ENCODE measurements around the gene DISP1.
"Not testable (repeated sequence)": the region's sequence is repeated elsewhere in the genome, so short reads cannot be mapped to it uniquely, and the experiment has no call there.

DISP1 gene

DNA sequence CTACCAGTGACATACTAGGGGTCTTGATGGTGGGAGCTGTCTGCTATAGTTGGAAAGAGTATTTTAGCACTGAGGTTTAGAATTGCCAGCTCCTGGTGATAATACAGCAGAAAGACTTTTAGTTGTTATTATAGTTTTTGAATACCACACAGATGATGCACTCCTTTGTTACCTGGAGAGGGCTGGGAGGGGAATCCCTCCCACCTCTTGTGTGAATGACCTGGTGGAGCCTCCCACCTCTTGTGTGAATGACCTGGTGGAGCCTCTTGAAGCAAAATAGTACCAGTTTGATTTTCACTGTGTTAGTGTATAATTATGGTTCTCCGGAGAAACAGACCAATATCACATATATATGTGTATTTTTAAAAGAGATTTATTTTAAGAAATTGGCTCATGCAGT, 3.3 kb downstream of the DISP1 start:
- DNase-seq, result no peak
- TF ChIP-seq GATA1 (IDR thresholded peaks at IDR 0.05; ENCODE audit: low read depth, low read length) (no peak), POLR2A (IDR thresholded peaks at IDR 0.05; ENCODE audit: low read length) (no peak)

- DNase-seq, result no peak
- TF ChIP-seq POLR2A (IDR thresholded peaks at IDR 0.05; ENCODE audit: low read length) (no peak), GATA1 (IDR thresholded peaks at IDR 0.05; ENCODE audit: low read depth, low read length) (no peak)
These were observed 5.4 kb downstream of the DISP1 start for GRCh38 chr1:222820171-222820712.

DNA sequence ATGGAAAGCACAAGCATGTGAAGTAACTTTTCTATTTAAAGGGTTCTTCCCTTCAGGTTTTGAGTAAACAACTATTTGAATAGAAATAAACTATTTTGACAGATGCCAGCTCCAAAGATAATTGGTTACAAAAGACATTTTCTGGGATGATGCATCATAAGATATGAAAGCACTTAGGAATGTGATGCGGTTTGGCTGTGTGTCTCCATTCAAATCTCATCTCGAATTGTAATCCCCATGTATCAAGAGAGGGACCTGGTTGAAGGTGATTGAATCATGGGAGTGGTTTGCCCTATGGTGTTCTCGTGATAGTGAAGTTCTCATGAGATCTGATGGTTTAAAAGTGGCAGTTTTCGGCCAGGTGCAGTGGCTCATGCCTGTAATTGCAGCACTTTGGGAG, 6.4 kb downstream of the DISP1 start:
- no peak for DNase-seq
- TF ChIP-seq POLR2A (IDR thresholded peaks at IDR 0.05; ENCODE audit: low read length) (no peak), GATA1 (IDR thresholded peaks at IDR 0.05; ENCODE audit: low read depth, low read length) (no peak)

DNA sequence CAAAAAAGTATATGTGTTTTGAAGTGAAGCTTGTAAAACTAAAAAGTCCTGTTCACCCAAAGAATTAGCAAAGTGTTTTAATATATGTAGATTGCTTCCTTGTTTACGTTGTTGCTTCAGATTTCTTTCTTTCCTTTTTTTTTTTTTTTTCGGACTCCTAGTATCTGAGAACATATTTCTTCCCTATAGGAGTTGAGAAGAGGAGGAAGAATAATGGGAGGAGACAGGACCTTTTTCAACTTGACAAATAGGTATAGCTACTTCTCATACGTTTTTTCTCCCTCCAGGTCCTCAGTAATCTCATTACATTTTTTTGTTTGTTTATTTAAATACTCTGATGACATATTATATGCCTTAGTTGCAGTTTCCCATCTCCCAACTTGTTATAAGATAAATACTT, 8.9 kb downstream of the DISP1 start:
- no peak for DNase-seq
- no peak for TF ChIP-seq GATA1 (IDR thresholded peaks at IDR 0.05; ENCODE audit: low read depth, low read length)
- TF ChIP-seq POLR2A (IDR thresholded peaks at IDR 0.05; ENCODE audit: low read length), result no peak

GRCh38 chr1:222824641-222825040, 9.8 kb downstream of the DISP1 start:
- no peak for DNase-seq
- no peak for TF ChIP-seq GATA1 (IDR thresholded peaks at IDR 0.05; ENCODE audit: low read depth, low read length)
- no peak for TF ChIP-seq POLR2A (IDR thresholded peaks at IDR 0.05; ENCODE audit: low read length)

- TF ChIP-seq GATA1 (IDR thresholded peaks at IDR 0.05; ENCODE audit: low read depth, low read length), result no peak
- TF ChIP-seq POLR2A (IDR thresholded peaks at IDR 0.05; ENCODE audit: low read length), result no peak
- DNase-seq, result no peak
These were observed 14.1 kb downstream of the DISP1 start for GRCh38 chr1:222828939-222829338.

DNA sequence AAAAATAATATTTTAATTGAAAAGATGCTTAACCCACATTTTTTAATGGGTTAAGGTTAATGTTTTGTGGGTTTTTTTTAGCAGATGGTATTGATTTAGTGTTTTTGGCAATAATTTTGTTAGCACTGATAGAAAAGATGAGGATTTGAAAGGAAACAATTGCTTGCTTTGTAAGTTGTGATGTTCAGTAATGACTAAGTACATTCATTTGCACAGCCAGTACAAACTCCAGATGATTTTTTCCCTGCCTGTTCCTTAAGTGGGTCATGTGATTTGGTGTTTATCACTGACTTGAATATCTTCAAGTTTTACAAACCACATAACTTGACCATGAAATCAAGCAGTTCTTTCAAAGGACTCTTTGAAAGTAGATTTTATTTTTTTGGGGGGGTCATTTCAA, 15.0 kb downstream of the DISP1 start:
- no peak for DNase-seq

GRCh38 chr1:222833356-222833876, 18.6 kb downstream of the DISP1 start:
- no peak for TF ChIP-seq POLR2A (IDR thresholded peaks at IDR 0.05; ENCODE audit: low read length)
- no peak for TF ChIP-seq GATA1 (IDR thresholded peaks at IDR 0.05; ENCODE audit: low read depth, low read length)
- no peak for DNase-seq

More for the DNA sequence above, 15.0 kb downstream of the DISP1 start:
- TF ChIP-seq GATA1 (IDR thresholded peaks at IDR 0.05; ENCODE audit: low read depth, low read length) (no peak), POLR2A (IDR thresholded peaks at IDR 0.05; ENCODE audit: low read length) (no peak)

- TF ChIP-seq POLR2A (IDR thresholded peaks at IDR 0.05; ENCODE audit: low read length) (no peak), GATA1 (IDR thresholded peaks at IDR 0.05; ENCODE audit: low read depth, low read length) (no peak)
- no peak for DNase-seq
These were observed 28.9 kb downstream of the DISP1 start for GRCh38 chr1:222843469-222844410.

DNA sequence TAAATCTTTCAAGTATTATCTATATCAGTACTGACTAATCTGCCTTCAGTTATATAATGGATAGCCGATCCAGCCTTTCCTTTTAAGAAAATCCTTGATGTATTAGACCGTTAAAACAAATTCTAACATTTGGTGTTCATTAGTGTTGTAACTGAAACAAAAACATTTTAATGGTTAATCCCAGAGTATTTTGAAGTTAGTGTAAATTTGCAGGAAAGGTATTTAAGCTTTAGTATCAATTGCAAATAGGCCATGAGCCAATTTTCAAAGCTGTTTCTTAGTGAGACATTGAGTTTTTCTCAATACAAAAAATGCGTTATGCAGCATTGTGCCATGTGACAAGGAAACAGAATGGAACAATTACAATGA, 29.6 kb downstream of the DISP1 start:
- TF ChIP-seq GATA1 (IDR thresholded peaks at IDR 0.05; ENCODE audit: low read depth, low read length) (no peak), POLR2A (IDR thresholded peaks at IDR 0.05; ENCODE audit: low read length) (no peak)
- DNase-seq, result no peak

DNA sequence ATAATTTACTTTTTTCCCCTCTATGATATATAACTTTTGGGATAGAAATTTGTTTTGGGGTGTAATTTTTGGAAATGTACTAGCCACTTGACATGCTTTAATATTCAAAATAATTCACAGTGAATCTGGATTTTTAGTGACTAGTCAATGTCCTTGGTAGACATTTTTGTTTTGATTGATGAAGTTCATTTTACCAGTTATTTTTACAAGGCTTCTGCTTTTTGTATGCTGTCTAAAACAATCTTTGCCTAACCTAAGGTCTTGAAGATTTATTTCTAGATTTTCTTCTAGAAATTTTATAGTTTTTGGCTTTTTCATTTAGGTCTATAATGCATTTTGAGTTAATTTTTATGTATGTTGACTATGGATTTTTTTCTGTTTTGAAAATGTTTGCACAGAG, 30.9 kb downstream of the DISP1 start:
- no peak for DNase-seq
- TF ChIP-seq GATA1 (IDR thresholded peaks at IDR 0.05; ENCODE audit: low read depth, low read length), result no peak
- no peak for TF ChIP-seq POLR2A (IDR thresholded peaks at IDR 0.05; ENCODE audit: low read length)

GRCh38 chr1:222850550-222850949, 35.7 kb downstream of the DISP1 start:
- not testable (repeated sequence) for DNase-seq

GRCh38 chr1:222852326-222852725, 37.5 kb downstream of the DISP1 start:
- TF ChIP-seq POLR2A (IDR thresholded peaks at IDR 0.05; ENCODE audit: low read length) (no peak), GATA1 (IDR thresholded peaks at IDR 0.05; ENCODE audit: low read depth, low read length) (no peak)
- no peak for DNase-seq

DNA sequence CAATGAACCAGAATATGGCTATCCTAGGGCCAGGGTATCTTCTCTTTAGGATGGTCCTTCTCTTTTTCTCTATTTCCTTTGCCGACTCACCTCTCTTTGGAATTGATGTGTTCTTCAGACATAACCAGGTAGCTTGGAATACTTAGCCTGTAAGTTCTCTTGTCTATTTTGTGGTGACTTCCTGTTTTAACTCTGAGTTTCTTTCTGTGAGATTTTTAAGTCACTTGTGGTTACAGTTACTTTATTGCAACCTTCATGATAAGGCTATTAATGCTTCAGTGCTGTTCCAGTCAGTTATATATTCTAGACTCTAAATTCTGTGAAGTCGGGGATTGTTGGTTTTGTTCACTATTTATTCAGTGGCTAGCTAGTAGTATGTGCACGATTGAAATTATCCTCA, 46.2 kb downstream of the DISP1 start:
- DNase-seq, result no peak
- TF ChIP-seq GATA1 (IDR thresholded peaks at IDR 0.05; ENCODE audit: low read depth, low read length) (no peak), POLR2A (IDR thresholded peaks at IDR 0.05; ENCODE audit: low read length) (no peak)

Measured in erythroblast (primary cell).